A549 (cell line): ENCODE results near the gene DENND4B.

ENCODE experiments used
- ATOH8 ChIP-seq: fragments of 250-450 bp; sonication (Bioruptor Pico); IDR thresholded peaks from 2 replicates; pipeline ENCODE4 v1.5.0; 2020; ENCODE audit warnings: low read depth, mild to moderate bottlenecking, moderate library complexity
- BHLHE40 ChIP-seq: IDR thresholded peaks from 2 replicates; pipeline ENCODE4 v1.6.1; 2012; ENCODE audit warnings: low read depth, low read length, inconsistent platforms
- CBX2 ChIP-seq: fragments of 200-600 bp; sonication (generic); IDR thresholded peaks from 2 replicates; pipeline ENCODE4 v1.6.1; 2016; ENCODE audit warnings: low read depth, mild to moderate bottlenecking, borderline replicate concordance
- CEBPB ChIP-seq, 2 experiments: fragments of >200 bp in 1 of 2; sonication (Bioruptor Twin) in 1 of 2; formaldehyde crosslinking in 1 of 2; IDR thresholded peaks; 2 replicates each; pipeline ENCODE4 v1.6.1; 2012 to 2016
- CTCF ChIP-seq: fragments of >200 bp; sonication (Bioruptor Twin); formaldehyde crosslinking; IDR thresholded peaks from 3 replicates; pipeline ENCODE4 v1.5.1; 2016
- EP300 ChIP-seq, 2 experiments: fragments of >200 bp; sonication (Bioruptor Twin); formaldehyde crosslinking; IDR thresholded peaks; 2 replicates in 1 of 2; 3 replicates in 1 of 2; pipeline ENCODE4 v1.6.1; 2016 to 2017
- HMGXB4 ChIP-seq: fragments of 250-450 bp; sonication (Bioruptor Pico); IDR thresholded peaks from 2 replicates; pipeline ENCODE4 v1.5.0; 2021; ENCODE audit warnings: mild to moderate bottlenecking, moderate library complexity, borderline replicate concordance
- JUNB ChIP-seq: fragments of >200 bp; sonication (Bioruptor Twin); formaldehyde crosslinking; IDR thresholded peaks from 2 replicates; pipeline ENCODE4 v1.6.1; 2016
- MAX ChIP-seq: IDR thresholded peaks from 2 replicates; pipeline ENCODE4 v1.6.1; 2012
- POLR2A ChIP-seq: IDR thresholded peaks from 2 replicates; pipeline ENCODE4 v1.6.1; 2012; ENCODE audit warnings: mild to moderate bottlenecking, low read length

- TF ChIP-seq CTCF (no peak), CBX2 (no peak), EP300 (IDR thresholded peaks at IDR 0.05) (no peak), POLR2A (no peak), MAX (no peak), CEBPB (IDR thresholded peaks at IDR 0.05) (no peak), ATOH8 (CRISPR knock-in tag) (no peak), JUNB (no peak), BHLHE40 (no peak), HMGXB4 (no peak)
Observed at GRCh38 chr1:153991151-153991630, 44.7 kb upstream of the DENND4B start.
